Measurements from ENCODE around the gene CDC25B. TPM values are rescaled to one million over a fixed set of nuclear protein-coding genes. Genes with fewer than 3 reads are reported as not detected.

Gene CDC25B
- total and polyA plus RNA-seq, 10 of the 15 experiments (the other 5 are each of a cell fraction or from before 2014, with no cell fraction given) = 4.6 to 58.8 (median 24.6) TPM

DNA sequence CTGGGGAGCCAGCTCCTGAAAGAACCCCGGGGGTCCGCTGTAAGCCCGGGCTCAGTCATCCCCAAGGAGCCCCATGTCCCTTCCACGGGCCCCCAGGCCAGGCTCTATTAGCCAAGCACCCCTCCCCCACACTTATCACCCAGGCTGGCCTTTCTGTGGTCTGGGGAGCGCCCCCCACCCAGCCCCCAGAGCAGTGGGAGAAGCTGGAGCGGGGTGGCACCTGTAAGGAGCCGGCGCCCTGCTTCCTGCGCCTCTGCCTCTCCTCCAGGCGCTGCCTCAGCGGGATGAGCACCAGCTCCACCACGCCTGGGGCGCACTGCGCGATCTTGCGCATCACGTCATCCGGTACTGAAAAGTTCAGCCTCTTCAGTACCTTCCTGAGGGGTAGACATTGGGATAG, 17.1 kb upstream of the CDC25B start:
- intact Hi-C loops (cut with micrococcal nuclease; ENCODE audit: unreplicated experiment) = no loop called here

More for the DNA sequence above, 17.1 kb upstream of the CDC25B start:
- no peak overlapping the region for H3K9ac ChIP-seq (ENCODE audit: control insufficient read depth, insufficient read depth, low read length)
- no peak overlapping the region for H3K4me3 ChIP-seq
- H3K27me3 ChIP-seq (replicated peaks in 1 of 2; ENCODE audit: control insufficient read depth in 2 of 2, insufficient read depth in 2 of 2, low read length in 1 of 2) = peaks cover 12 to 16% of the 10 kb centered on the region in 2 experiments
- no peaks in the 10 kb centered on the region for H4K20me1 ChIP-seq (ENCODE audit: control insufficient read depth, insufficient read depth)
- DNase-seq (ENCODE audit: low read depth, low spot score) (no peak), ATAC-seq (no peak), FAIRE-seq (no peak)
- BruUV-seq (replicated peaks) = no TSS peak
- H3K4me1 ChIP-seq (ENCODE audit: control insufficient read depth, insufficient read depth, low read length) = peaks cover 12% of the 10 kb centered on the region
- no peak overlapping the region for H3K27ac ChIP-seq (ENCODE audit: control insufficient read depth, insufficient read depth)
- ChIA-PET RAD21 (ENCODE audit: unreplicated experiment) (interaction anchor here (0.6 to 1.0 kb wide), 3 partner anchors 12 to 62 kb away, joined by 3 read pairs; partner anchors contain the start of genes ADISSP and AP5S1), SMC1A (ENCODE audit: uncharacterized antibody, unreplicated experiment) (no interaction called here), CTCF (interaction anchor here (0.6 to 4.2 kb wide), 8 partner anchors 9 to 109 kb away, joined by 3 to 26 read pairs (median 3); partner anchors contain the start of gene ADISSP), POLR2A (interaction anchor here (1.0 kb wide), 1 partner anchor 10 kb away, joined by 4 read pairs; no protein-coding TSS in a partner anchor)
- H2AFZ ChIP-seq (ENCODE audit: control insufficient read depth, low read depth, low read length) = no peak overlapping the region
- TF ChIP-seq, protein P1, sequence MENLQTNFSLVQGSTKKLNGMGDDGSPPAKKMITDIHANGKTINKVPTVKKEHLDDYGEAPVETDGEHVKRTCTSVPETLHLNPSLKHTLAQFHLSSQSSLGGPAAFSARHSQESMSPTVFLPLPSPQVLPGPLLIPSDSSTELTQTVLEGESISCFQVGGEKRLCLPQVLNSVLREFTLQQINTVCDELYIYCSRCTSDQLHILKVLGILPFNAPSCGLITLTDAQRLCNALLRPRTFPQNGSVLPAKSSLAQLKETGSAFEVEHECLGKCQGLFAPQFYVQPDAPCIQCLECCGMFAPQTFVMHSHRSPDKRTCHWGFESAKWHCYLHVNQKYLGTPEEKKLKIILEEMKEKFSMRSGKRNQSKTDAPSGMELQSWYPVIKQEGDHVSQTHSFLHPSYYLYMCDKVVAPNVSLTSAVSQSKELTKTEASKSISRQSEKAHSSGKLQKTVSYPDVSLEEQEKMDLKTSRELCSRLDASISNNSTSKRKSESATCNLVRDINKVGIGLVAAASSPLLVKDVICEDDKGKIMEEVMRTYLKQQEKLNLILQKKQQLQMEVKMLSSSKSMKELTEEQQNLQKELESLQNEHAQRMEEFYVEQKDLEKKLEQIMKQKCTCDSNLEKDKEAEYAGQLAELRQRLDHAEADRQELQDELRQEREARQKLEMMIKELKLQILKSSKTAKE (IDR thresholded peaks at IDR 0.05; ENCODE audit: low read depth, poor library complexity, severe bottlenecking) = no peak
- TF ChIP-seq SMC3 (IDR thresholded peaks at IDR 0.05; ENCODE audit: borderline replicate concordance, low read length) (no peak), CBX3 (IDR thresholded peaks at IDR 0.05; ENCODE audit: borderline replicate concordance, low read depth) (no peak), ZBED1 (IDR thresholded peaks at IDR 0.05; ENCODE audit: borderline replicate concordance) (no peak), CHD4 (IDR thresholded peaks at IDR 0.05) (no peak), BCL11A (IDR thresholded peaks at IDR 0.05; ENCODE audit: low read depth, low read length) (no peak), HDAC2 (IDR thresholded peaks at IDR 0.05) (no peak), TCF3 (IDR thresholded peaks at IDR 0.05; ENCODE audit: borderline replicate concordance, insufficient read depth, low read depth, low read length) (no peak), FOXM1 (IDR thresholded peaks at IDR 0.05; ENCODE audit: low read depth, low read length) (no peak), IRF4 (IDR thresholded peaks at IDR 0.05; ENCODE audit: low read depth, low read length) (no peak), DPF2 (IDR thresholded peaks at IDR 0.05) (no peak), FOXK2 (IDR thresholded peaks at IDR 0.05) (no peak), MYC (IDR thresholded peaks at IDR 0.05; ENCODE audit: insufficient read depth, insufficient read length, insufficient replicate concordance, low read length, severe bottlenecking) (no peak), RCOR1 (conservative IDR thresholded peaks at IDR 0.05; ENCODE audit: low read depth, low read length) (no peak)
- TF ChIP-seq, protein P2, sequence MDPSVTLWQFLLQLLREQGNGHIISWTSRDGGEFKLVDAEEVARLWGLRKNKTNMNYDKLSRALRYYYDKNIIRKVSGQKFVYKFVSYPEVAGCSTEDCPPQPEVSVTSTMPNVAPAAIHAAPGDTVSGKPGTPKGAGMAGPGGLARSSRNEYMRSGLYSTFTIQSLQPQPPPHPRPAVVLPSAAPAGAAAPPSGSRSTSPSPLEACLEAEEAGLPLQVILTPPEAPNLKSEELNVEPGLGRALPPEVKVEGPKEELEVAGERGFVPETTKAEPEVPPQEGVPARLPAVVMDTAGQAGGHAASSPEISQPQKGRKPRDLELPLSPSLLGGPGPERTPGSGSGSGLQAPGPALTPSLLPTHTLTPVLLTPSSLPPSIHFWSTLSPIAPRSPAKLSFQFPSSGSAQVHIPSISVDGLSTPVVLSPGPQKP (IDR thresholded peaks at IDR 0.05; ENCODE audit: low read depth, low read length) = no peak
- TF ChIP-seq, protein P3, sequence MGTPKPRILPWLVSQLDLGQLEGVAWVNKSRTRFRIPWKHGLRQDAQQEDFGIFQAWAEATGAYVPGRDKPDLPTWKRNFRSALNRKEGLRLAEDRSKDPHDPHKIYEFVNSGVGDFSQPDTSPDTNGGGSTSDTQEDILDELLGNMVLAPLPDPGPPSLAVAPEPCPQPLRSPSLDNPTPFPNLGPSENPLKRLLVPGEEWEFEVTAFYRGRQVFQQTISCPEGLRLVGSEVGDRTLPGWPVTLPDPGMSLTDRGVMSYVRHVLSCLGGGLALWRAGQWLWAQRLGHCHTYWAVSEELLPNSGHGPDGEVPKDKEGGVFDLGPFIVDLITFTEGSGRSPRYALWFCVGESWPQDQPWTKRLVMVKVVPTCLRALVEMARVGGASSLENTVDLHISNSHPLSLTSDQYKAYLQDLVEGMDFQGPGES (IDR thresholded peaks at IDR 0.05) = no peak
- no peaks in the 10 kb centered on the region; the same call in 2 of the 3 replicates for H3K9me3 ChIP-seq (replicated peaks; ENCODE audit: control insufficient read depth, insufficient read depth, low read length)
- 48% methylated on average over 18 of the region's 18 CpGs for WGBS (ENCODE audit: insufficient coverage, insufficient replicate concordance, low lambda C conversion rate, missing lambda C conversion rate)
- no peak overlapping the region for H3K4me2 ChIP-seq (ENCODE audit: control insufficient read depth, insufficient read depth)
- H3K79me2 ChIP-seq (ENCODE audit: control insufficient read depth, insufficient read depth, low read length) = no peaks in the 10 kb centered on the region
- in situ Hi-C loops (cut with MboI) = no loop called here
- no peaks in the 10 kb centered on the region for H3K36me3 ChIP-seq (ENCODE audit: control insufficient read depth in 2 of 2, insufficient read depth in 2 of 2, low read length in 1 of 2)

All from GM12878 (cell line).